Glomerular visceral epithelial cell (primary cell): ENCODE data around the gene KLHL34.

ENCODE experiments used
- DNase-seq: peaks from one replicate; pipeline ENCODE4 v3.0.0-alpha.2; 2016; ENCODE audit errors: extremely low spot score

Gene KLHL34

DNA sequence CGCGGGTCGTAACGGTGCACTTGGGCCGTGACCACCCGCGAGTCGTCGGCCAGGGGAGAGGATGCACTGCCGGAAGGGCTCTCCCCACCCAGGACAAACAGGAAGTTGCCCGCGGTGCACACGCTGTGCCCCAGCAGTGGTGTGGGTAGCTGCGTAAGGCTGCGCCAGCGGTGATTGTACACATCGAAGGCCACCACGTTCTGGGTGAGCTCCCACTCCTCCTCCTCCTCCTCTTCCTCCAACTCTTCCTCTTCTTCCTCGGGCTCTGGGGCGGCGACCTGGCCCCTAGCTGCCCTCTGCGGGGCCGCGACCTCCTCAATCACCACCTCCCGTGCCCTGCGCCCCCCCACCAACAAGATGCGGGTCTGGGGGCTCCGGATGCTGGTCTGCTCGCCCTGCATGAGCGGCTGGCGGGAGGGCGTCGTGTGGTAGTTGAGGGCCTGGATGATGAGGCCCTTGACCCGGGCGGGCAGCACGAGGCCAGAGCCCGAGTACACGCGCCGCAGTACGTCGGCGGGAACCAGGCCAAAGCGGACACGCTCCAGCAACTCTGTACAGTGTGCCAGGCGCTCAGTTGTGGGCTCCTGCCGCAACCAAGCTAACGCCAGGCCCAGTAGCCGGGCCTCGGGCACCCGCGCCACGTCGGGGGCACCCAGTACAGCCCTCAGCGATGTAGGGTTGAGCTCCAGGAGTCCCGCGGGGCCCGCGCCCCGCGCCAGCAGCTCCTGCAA is 1.4 kb downstream of the KLHL34 start:
- no peak for DNase-seq

DNA sequence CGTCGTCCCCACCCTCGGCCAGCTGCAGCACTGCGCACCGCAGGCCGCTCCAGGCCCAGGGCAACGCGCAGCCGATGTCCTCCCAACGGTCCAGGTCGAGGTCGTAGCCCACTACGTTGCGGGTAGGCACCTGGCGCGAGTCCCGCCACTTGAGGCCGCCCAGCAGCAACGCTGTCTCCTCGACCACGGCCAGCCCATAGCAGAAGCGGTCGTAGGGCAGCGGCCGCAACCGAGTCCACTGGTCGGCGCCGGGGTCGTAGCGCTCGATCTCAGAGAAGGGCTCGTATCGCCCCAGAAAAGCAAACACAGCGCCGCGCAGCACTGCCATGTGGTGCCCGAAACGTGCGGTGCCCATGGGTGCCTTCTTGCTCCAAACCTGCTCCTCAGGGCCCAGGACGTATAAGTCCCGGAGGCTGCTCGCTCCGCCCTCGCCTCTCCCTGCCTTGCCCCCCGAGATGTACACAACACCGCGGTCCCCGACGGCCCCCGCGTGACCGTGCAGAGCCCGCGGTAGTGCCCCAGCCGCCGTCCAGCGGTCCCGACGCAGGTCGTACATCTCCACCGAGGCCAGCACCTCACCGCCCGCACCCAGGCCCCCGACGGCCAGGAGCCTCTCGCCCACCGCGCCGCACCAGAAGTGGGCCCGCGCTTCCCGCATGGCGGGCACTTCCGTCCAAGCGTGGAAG is 2.1 kb downstream of the KLHL34 start:
- no peak for DNase-seq

DNA sequence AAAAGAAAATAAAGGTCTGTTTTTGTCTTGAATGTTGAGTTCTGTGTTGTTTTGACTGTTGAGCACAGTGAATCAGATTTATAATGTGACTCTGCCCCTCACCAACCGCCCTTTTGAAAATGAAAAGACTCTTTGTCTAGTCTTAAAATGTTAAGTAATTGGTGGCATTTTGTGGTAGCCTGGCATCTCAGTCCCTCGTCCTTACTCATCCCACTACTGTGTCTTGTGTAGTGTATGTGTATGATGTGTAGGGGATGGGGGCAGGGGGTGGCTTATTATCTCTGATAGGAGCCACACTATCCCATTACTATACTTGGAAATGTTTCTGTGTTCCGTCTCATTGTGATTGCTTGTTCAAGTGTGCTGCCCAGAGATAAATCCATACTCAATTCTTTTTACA is 12.2 kb downstream of the KLHL34 start:
- no peak for DNase-seq

DNA sequence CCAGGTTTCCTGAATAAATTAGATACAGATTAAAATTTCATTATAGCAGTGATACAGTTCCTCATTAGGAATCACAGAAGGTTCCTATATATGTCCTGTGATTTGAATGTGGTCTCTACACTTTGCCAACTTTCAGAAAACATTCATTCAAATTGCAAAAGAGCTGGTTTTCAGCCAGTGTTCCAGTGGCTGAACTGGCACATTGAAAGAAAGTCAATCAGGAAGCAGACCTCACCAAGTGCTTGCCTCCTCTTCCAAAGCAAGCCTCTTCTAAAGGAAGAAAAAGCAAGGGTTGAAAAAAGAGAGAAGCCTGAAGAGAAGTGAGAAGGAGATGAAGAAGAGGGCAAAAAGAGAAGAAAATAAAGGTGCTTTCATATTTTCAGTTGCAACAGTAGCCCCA is 12.7 kb downstream of the KLHL34 start:
- DNase-seq: no peak

DNA sequence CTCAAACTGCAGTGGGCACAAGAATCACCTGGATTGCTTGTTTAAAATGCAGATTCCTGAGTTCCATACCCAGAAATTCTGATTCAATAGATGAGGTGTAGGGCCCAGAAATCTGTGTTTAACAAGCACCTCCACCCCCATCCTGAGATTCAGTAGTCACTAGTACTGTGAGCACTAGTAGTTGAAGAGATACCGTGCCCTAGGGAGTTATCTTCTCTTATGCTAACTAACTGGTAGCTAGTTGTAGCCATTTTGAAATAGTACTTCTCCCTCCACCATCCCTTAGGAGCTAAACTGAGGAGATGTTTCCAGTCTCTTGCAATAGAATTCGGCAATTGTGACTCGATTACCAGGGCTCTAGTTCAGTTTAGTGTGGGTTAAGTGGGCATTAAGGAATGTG is 18.4 kb downstream of the KLHL34 start:
- no peak for DNase-seq

DNA sequence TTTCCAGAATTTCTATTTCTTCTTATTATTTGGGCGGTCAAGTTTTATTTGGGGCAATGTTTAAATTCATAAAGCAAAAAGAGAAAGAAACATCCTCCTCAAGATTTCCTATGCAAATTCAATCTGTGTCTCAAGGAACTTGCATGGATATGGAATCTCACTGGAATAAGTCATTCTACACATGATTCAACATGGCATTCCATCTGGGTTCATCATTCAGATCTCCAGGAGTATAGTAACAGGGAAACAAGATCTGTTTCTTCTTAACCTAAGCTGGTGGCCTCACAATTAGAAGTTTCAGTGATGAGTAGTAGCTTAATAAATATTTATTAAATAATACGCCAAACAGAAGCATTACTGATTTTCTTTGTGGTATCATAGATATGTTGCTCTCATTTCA is 19.8 kb downstream of the KLHL34 start:
- peak; percentile 1 for DNase-seq

DNA sequence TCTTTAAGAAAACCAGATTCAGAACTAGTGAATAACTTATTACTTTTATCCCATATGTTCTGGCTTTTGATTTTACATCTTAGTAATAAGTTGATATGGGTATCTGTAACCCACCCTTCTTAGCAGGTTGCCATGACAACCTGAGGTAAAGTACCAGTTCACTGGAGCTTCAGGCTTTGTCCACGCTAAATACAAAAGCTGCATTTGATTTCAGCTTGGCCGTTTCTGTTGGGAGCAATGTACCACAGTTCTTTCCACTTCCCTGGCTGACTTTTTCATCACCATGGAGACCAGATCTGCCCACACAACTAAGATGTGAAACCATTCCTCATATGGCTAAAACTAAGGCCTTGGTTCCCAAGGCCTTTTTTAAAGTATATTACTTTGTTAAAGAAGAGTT is 26.1 kb downstream of the KLHL34 start:
- no peak for DNase-seq

DNA sequence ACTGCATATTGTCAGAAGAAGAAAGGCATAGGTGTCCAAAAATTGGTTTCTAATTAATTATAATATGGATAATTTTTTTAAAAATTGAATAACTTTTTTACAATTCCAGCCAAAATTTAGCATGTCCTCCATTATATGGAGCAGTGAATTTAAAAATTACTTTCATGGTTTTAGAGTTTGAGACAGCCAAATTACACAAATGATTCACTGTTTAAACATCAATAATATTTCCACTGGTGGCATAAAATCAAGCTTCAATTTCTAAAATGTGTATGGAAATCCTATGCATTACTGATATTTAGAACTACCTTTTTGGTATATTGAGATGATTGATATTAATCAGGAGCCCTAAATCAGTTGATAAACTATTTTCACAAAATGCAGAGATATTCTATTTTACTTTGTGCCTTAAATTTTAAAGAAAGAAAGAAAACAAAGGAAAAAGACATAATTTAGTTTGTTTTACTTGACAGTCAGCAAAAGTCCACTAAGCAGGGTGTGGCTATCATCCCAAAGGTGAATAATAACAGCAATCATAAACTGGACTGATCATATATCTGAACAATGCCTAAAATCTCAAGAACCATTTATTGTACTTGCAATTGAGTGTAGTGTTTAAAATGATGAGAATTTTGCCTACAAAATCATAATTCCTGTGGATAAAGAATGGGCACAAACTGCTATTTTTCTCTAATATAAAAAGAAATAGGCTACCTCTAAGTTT is 34.2 kb downstream of the KLHL34 start:
- no peak for DNase-seq

DNA sequence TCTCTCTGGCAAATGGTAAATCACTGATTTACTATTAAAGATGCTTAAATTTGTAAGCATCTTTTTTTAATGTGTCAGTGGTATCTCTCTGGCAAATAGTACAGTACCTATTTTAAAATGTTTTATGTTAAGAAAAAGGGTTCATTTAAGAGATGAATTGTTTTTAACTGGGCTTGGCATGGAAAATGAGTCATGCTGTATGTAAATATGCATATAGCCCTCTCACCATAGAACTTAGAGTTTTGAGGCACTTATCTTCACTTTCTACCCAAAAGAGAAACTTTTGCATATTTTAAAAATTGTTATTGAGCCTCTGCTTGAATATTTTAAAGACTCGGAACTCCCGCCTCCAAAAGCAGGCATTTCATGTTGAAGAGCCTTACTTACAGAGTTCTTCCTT is 37.9 kb downstream of the KLHL34 start:
- DNase-seq: no peak

DNA sequence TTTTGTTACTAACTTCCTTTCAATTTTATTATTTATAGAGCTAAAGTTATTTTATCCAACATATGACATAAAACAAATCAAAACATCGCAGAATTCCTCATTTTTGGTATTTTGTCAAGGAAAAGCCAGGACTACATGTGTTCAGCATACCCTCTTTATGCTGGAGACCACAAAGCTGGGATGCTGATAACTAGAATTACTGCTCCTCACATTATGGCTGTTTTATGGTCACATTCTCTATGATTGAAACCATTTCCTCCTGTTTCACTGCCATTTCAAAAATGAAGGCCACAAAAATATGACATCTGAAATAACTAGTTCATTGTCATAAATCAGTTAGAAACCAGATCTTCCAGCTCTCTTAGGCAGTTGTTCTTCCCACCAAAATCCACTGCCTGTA is 41.7 kb downstream of the KLHL34 start:
- no peak for DNase-seq

DNA sequence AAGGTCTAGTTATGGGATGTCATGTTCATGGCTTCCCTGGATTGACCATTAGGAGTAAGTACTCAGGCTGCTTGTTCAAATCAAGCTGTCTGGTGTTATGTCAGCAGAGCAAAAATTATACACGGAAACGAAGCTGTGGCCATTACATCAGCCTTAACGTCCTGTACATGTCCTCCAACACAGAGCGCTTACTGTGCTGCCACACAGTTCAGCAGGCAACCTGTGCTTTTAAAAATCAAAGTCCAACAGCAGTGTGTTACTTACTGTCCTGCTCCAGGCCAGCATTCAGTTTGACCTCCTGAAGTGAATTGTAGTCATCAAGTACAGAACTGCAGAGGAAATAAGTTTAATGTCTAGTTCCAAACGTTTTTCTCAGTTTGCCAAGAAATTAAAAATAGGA is 46.0 kb downstream of the KLHL34 start:
- DNase-seq: no peak

DNA sequence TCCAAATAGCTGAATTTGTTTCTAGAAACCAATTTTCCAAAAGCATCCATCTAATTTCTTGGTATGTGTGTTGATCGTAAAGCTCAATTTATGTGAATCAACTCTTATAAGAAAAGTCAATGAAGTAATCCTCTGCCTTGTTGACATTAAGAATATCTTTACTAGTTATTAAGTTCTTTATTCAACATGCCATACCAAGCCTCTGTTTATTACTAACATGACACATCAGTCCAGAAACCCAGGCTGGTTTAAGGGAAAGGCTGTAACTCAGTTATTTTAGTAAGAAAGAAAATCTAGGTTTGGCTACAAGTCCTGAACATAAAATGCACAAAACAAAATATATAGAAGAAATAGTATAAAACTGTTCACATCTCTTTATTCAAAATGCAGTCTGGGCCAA is 48.0 kb downstream of the KLHL34 start:
- DNase-seq: no peak

DNA sequence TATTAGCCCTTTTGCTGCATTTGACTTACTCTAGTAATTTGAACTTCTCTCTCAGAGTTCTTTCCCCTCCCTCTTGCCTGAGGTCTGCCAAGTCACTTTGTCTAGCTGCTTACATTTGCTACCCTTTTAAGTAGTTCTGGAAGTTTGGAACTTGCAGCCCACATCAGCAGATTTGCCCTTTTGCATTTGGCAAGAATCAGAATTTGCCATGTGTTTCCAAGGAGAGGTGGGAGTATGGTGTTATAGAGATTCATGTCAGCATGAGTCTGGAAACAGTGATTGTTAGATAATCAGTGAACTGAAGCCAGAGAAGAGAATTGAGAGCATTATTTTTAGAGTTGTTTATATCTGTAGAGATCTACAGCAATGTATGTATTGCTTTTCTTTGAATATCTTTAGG is 52.1 kb downstream of the KLHL34 start:
- no peak for DNase-seq
